GM18499 (cell line): ENCODE results near the gene MAX.

ENCODE experiments used
- ATAC-seq: cut with Tn5 transposase; IDR thresholded peaks from one replicate; pipeline ENCODE4 v1.9.1; 2021; ENCODE audit warnings: moderate number of reproducible peaks; ENCODE audit not compliant: insufficient read depth, unreplicated experiment

The MAX gene

GRCh38 chr14:65074449-65075150 lies 27.7 kb downstream of the MAX start:
- no peak for ATAC-seq

DNA sequence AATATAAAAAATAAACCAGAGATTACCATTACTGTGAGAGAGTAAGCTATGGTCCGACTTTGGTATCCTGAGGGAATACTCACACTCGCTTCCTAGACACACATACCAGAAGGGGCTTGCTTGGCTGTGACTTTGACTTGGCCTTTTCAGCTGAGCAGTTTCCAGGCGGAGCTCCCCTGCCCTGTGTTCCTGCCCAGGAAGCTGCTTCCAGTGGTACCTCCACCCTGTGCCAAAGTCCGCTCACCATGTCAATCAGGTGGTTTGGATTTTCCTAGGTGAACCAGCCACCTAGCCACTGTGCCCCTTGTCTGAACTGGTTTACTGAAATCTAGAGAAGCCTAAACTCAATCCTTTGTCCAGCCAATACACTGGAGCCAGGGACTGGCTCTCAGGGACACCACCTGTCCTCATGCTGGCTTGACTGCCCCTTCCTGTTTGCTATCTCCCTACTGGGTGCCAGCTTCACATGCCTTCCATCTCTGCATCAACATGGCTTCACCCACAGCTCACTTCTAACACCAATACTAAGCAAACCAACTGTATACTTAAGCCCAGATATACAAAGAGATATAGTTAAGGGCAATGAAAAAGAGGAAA lies 28.6 kb downstream of the MAX start:
- no peak for ATAC-seq

DNA sequence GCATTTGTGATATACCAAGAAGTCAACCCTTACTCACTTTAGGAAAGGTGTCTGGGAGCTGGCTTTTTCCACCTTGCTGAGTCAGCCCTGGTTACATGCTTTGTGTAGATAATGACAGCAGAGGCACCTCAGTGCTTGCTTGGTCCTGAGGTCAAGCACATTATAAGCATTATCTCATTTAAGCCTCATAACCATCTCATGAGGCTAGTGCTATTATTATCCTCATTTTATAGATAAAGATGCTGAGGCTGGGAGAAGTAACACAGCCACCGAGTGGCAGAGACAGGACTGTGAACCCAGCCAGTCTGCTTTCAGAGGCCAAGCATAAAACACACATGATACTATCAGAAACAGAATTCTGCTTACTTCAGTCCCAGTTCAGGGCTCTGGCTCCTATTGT lies 29.4 kb downstream of the MAX start:
- ATAC-seq = no peak

DNA sequence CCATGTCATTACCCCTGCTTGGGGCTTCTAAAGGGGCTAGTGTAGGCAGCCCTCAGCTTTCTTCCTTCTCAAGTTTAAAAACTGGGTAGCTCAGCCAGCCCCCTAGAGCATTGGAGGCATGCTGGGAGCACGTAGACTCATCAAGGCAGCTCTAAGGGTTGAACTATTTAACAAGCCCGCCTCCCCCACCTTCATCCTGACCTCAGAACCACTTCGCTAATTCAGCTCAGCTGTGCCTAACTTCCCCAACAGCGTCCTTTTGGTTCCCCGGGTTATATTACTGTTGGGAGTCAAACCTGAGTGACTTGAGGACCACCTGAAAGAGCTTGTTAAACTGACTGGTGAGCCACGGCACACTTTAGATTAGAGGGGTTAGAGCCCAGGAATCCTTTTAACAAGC lies 30.1 kb downstream of the MAX start:
- no peak for ATAC-seq

- ATAC-seq = no peak
Observed at GRCh38 chr14:65071544-65071943, 30.8 kb downstream of the MAX start.

- ATAC-seq = no peak
Observed at GRCh38 chr14:65070471-65070976, 31.8 kb downstream of the MAX start.

DNA sequence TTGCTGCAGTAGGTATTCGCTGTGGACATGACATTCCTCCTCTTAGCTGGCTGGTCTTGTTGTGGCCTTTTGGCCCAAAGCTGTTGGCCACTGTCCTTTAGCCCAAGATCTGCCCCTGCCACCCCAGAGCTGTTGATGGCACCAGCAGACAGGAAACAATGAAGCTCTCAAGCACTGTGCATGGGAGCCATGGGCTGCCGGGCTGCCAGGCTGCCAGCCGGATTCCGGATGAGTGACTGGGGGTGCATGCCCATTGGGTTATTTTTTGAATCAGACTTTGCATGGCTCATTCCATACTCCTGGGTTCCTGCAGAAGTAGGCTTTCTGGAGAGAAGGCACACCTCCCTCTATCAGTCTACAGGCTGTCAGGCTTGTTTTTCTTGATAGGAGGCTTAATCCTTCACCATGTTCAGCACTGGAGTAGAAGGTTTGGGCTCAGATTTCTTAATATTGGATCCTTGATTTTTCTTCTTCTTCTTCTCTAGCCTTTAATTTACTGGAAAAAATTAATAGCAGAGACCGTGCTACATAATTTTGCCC lies 32.4 kb downstream of the MAX start:
- ATAC-seq = no peak

DNA sequence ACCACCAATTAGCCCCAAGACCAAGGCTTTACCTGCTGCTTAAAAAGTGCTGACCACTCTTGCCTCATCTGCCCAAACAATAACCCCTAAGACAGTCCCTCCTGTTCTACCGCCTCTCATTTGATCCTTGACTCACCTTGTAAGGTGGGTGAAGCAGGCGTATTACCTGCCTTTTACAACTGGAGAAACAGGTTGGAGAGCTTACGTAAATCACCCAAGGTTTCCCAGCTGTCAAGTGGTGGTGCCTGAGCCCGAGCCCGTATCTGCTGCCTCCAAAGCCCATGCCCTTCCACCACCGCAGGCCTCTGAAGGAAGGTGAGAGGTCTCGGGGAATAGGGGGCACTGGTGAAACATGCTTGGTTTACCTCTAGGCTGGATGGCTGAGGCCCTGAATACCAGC lies 36.6 kb downstream of the MAX start:
- no peak for ATAC-seq

DNA sequence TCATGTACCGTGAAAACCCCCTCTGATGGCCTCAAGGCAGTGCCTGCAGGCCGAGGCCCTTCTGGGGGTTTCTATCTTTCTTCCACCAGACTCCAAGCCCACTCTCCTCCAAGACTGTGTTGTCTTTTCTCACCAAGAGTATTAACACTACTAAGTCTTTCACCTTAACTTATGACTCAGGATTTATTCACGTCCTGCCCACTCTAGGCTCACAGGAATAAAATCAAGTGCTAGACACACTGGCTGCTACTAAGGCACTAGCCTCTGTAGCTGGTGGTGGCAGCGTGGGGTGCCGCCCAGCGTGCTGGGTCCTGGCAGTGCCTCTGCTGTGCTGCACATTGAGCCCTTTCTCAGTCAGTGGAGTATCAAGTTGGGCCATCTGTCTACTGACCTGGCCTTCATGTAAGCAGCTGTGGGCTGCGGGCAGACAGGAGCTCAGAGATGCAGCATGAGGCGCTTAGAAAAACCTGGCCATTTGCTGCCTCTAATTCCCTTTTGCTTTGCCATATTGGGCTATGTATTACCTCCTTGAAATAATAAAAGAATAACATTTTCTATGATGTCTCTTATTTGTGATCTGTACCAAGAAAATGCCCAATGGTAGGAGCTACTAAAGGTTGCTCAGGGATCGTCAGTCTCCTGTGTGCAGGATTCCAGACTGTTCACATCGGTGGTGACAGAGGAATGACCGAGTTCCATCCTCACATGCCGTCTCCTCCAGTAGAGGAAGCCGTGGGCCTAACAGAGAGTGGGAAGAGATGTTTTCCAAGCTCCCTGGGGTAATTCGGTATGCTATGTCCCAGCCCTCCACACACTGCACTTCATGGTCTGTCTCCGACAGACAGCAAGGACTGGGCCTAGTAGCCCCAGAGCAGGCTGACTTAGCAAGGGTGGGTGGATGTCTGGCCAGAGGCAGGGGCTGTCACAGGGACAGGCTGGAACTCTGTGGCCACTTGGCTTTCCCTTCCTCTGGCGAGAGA lies 39.9 kb downstream of the MAX start:
- ATAC-seq = no peak

GRCh38 chr14:65057695-65058094 lies 44.6 kb downstream of the MAX start:
- no peak for ATAC-seq

DNA sequence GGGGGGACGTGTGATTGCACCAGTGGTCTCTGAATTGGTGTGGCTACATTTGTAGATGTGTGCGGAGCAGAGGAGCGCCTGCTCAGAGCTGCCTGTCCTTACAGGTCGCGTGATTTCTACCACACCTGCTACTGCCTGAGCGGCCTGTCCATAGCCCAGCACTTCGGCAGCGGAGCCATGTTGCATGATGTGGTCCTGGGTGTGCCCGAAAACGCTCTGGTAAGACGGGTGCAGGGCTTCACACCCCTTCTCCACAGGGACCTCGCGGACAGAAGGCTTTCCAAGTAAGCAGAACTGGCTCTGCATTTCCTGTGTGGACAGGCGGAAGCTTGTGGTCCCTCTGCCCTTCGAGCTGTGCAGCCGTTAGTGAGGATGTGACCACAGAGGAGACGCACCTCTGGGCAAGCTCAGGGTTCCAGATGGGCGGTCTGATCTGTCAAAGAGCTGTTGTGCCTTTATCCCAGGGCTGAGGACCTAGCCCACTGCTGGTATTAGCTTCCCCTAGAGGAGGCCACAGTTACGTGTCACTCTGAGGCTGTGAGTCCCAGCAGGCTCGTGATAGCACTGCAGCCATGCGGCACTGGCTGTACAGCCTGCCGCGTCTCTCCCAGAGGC lies 47.7 kb downstream of the MAX start:
- no peak for ATAC-seq

- no peak for ATAC-seq
Observed at GRCh38 chr14:65053466-65053865, 48.9 kb downstream of the MAX start.

DNA sequence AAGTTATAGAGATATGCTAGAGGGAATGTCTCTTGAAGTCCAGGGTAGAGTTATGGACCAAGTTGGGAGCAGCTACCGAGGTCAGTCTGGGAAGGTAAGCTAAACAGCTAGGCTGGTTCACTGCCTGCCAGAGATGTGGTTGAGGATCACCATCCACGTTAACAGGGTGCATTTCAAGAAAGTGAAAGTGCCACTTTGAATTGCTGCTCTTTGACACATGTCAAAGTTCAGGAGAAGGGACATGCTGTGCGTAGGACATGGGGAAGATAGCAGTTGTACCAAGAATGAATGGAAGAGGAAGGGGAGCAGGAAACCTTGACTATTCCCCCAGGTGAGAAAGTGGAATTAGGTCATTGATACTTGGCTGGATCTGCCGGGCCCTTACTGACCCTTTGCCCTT lies 49.5 kb downstream of the MAX start:
- no peak for ATAC-seq

- no peak for ATAC-seq
Observed at GRCh38 chr14:65045709-65046108, 56.6 kb downstream of the MAX start.

DNA sequence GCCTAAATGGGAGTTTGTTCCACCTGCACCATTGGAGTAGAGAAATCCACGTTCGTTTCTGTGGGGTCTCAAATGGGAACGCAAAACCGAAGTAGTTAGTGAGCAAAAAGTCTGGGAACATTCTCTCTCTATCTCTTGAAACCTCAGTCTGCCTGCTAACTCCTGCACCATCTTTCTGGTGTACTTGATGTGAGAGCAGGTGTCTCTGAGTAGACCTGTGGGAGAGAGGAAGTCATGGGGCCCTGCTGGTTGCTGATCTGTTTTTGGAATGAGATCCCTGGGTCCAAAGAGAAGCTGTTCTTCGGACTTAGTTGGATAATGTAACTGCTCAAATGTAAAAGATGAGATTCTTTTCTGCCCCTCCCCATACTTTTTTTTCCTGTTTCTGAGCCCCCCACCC lies 57.3 kb downstream of the MAX start:
- ATAC-seq = no peak

- ATAC-seq = no peak
Observed at GRCh38 chr14:65044596-65044959, 57.7 kb downstream of the MAX start.

DNA sequence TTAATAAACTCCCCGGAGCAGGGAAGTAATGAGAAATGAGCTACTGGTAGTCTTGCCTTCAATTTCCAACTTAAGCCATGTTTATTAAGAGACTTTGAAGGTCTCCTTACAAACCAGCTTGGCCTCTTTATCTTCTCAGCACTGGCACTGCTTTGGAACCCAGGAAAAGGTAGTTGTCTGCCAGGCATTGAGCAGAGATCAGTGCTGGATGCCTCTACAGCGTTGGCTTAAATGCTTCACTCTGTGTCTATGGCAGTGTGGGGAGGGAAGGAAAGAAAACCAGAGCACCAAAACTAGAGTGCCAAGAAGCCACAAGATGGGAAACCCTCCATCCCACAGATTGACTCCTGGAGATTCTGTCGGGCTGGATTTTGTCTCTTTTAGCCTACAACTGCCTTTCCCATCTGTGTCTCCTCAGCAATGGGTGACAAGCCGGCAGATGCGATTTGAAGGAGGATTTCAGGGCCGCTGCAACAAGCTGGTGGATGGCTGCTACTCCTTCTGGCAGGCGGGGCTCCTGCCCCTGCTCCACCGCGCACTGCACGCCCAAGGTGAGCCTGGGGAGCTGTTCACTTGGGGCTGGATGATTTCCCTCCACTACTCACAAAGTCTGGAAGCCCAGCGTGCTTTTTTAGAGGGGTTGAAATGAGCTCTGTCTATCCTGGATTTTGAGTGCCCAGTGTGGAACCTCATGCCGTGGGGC lies 58.3 kb downstream of the MAX start:
- ATAC-seq = no peak

GRCh38 chr14:65042731-65043372 lies 59.5 kb downstream of the MAX start:
- ATAC-seq = no peak

DNA sequence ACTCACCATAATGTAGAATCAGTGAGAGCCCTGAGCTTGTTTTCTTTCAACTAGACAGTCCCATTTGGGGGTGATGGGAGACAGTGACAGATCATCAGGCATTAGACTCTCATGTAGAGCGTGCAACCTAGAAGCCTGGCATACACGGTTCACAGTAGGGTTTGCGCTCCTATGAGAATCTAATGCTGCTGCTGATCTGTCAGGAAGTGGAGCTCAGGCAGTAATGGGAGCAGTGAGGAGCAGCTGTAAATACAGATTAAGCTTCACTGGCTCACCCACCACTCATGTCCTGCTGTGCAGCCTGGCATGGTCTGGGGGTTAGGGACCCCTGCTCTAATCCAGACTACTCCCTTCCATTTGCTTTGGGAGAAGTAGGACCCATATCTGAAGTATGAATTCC lies 60.0 kb downstream of the MAX start:
- no peak for ATAC-seq
